Thoracic aorta (tissue), 2 donors: Measurements from ENCODE around the gene RSPO4. TPM values are rescaled to one million over a fixed set of nuclear protein-coding genes. Genes with fewer than 3 reads are reported as not detected.

Experiments used
- ATAC-seq: fragments of 150-250 bp; one replicate; pipeline ENCODE4 v1.8.0; 2017; ENCODE audit warnings: low read depth; ENCODE audit not compliant: insufficient number of reproducible peaks, low FRiP score
- DNase-seq: peaks from one replicate; pipeline ENCODE4 v3.0.0-alpha.2; 2020; ENCODE audit warnings: low spot score
- H3K27ac ChIP-seq, 2 donors: fragments of 200-600 bp; sonication (generic); 1 replicate in 1 of 2; 2 replicates in 1 of 2; pipeline ENCODE4 v1.5.1; 2016; ENCODE audit warnings: mild to moderate bottlenecking in 2 of 2, moderate library complexity in 2 of 2
- H3K27me3 ChIP-seq: fragments of 200-600 bp; sonication (generic); replicated peaks from 2 replicates; pipeline ENCODE4 v1.6.0; 2016; ENCODE audit warnings: mild to moderate bottlenecking; ENCODE audit not compliant: insufficient read depth
- H3K36me3 ChIP-seq: fragments of 200-600 bp; sonication (generic); one replicate; pipeline ENCODE4 v1.5.1; 2016
- H3K4me1 ChIP-seq, 2 donors: fragments of 200-600 bp; sonication (generic); 1 replicate in 1 of 2; 2 replicates in 1 of 2; pipeline versions ENCODE4 v1.5.1 to v1.6.0; 2016; ENCODE audit warnings: low read depth in 2 of 2, mild to moderate bottlenecking in 1 of 2; ENCODE audit not compliant: control insufficient read depth in 1 of 2
- H3K4me3 ChIP-seq: fragments of 200-600 bp; sonication (generic); 2 replicates; pipeline ENCODE4 v1.5.1; 2016; ENCODE audit warnings: mild to moderate bottlenecking
- H3K9me3 ChIP-seq: fragments of 200-600 bp; sonication (generic); 2 replicates; pipeline ENCODE4 v1.5.1; 2016
- total RNA-seq, 2 donors: library from RNA; depleted of rRNA; stranded (reverse); fragments of >200 nt; gene quantifications; one replicate each; pipeline versions ENCODE4 v1.1.0 to v1.2.3, GENCODE V29; 2016
- TF ChIP-seq, protein P1 (sequence below): fragments of 200-600 bp; sonication (generic); IDR thresholded peaks from one replicate; pipeline ENCODE4 v1.5.1; 2019; ENCODE audit warnings: antibody characterized with exemption

The RSPO4 gene
- total RNA-seq, result not detected

DNA sequence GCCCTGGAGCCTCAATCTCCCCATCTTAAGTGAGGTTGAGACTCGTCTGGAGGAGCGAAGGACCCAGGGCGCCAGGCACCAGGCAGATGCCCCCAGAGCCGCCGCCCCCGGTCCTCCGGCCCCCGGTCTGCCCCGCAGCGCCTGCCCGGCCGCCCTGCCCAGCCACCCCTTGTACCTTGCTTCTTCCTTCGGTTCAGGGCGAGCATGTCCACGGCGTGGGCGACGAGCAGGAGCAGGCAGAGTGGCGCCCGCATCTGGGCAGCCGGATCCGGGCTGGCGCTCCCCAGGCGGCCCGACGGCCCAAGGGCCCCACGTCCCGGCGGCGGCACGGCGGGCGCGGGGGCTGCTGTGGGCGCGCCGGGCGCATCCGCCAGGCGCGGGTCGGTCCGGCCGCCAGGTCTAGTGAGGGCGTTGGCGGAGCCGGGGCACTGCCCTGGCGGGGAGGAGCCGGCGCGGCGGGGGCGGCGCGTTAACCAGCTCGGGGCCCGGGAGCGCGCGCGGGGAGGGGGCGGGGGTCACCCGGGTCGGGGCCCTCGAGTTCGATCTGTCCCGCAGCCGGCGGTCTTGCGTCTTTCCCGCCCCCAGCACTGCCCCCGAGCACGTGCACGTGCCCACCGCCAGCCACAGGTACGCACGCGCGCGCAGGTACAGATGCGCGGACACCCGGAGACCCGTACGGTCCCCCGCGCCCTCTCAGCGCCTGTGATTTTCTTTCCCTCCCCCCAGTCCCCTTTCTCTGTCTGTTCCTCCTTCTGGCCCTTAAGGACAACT lies at the start of gene RSPO4:
Gene RSPO4, minus strand, starts transcription at position 401 of the 771 bp plus-strand sequence. Its CDS starts 147 bp downstream, at position 254.
- Histone ChIP-seq H3K4me1 (no peaks in the 10 kb centered on the region), H3K9me3 (no peaks in the 10 kb centered on the region), H3K27me3 (no peaks in the 10 kb centered on the region), H3K36me3 (no peaks in the 10 kb centered on the region), H3K27ac (no peak within 1 kb of the TSS), H3K4me3 (no peak within 1 kb of the TSS)
- DNase-seq (no peak), ATAC-seq (no peak)
- TF ChIP-seq, protein P1, sequence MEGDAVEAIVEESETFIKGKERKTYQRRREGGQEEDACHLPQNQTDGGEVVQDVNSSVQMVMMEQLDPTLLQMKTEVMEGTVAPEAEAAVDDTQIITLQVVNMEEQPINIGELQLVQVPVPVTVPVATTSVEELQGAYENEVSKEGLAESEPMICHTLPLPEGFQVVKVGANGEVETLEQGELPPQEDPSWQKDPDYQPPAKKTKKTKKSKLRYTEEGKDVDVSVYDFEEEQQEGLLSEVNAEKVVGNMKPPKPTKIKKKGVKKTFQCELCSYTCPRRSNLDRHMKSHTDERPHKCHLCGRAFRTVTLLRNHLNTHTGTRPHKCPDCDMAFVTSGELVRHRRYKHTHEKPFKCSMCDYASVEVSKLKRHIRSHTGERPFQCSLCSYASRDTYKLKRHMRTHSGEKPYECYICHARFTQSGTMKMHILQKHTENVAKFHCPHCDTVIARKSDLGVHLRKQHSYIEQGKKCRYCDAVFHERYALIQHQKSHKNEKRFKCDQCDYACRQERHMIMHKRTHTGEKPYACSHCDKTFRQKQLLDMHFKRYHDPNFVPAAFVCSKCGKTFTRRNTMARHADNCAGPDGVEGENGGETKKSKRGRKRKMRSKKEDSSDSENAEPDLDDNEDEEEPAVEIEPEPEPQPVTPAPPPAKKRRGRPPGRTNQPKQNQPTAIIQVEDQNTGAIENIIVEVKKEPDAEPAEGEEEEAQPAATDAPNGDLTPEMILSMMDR, result no peak

GRCh38 chr20:1050440-1050839 lies 48.3 kb upstream of the RSPO4 start:
- H3K4me1 ChIP-seq, result no peaks in the 10 kb centered on the region
- DNase-seq (no peak), ATAC-seq (no peak)
- H3K27me3 ChIP-seq, result no peaks in the 10 kb centered on the region
- TF ChIP-seq, protein P1, result no peak
- no peak overlapping the region for H3K4me3 ChIP-seq
- H3K27ac ChIP-seq, result no peak overlapping the region
- no peaks in the 10 kb centered on the region for H3K36me3 ChIP-seq
- H3K9me3 ChIP-seq, result no peaks in the 10 kb centered on the region

GRCh38 chr20:1045860-1046418 lies 43.8 kb upstream of the RSPO4 start:
- H3K4me1 ChIP-seq, result no peaks in the 10 kb centered on the region
- ATAC-seq (no peak), DNase-seq (no peak)
- H3K9me3 ChIP-seq, result no peaks in the 10 kb centered on the region
- no peaks in the 10 kb centered on the region for H3K36me3 ChIP-seq
- TF ChIP-seq, protein P1, result no peak
- no peaks in the 10 kb centered on the region for H3K27me3 ChIP-seq
- no peak overlapping the region for H3K4me3 ChIP-seq
- no peak overlapping the region for H3K27ac ChIP-seq

GRCh38 chr20:1041845-1042390 lies 39.8 kb upstream of the RSPO4 start:
- TF ChIP-seq, protein P1, result no peak
- H3K27me3 ChIP-seq, result no peaks in the 10 kb centered on the region
- no peak for DNase-seq
- H3K4me1 ChIP-seq, result no peaks in the 10 kb centered on the region
- H3K9me3 ChIP-seq, result no peaks in the 10 kb centered on the region
- no peak overlapping the region for H3K4me3 ChIP-seq
- H3K36me3 ChIP-seq, result no peaks in the 10 kb centered on the region
- H3K27ac ChIP-seq, result no peak overlapping the region
- no peak for ATAC-seq

- no peaks in the 10 kb centered on the region for H3K36me3 ChIP-seq
- H3K4me1 ChIP-seq, result no peaks in the 10 kb centered on the region
- ATAC-seq (no peak), DNase-seq (no peak)
- no peaks in the 10 kb centered on the region for H3K9me3 ChIP-seq
- TF ChIP-seq, protein P1, result no peak
- H3K27ac ChIP-seq, result no peak overlapping the region
- H3K4me3 ChIP-seq, result no peak overlapping the region
- H3K27me3 ChIP-seq, result no peaks in the 10 kb centered on the region
Observed at GRCh38 chr20:1038205-1038604, 36.1 kb upstream of the RSPO4 start.
